DND-41 (cell line): ENCODE data around the gene KCNQ1OT1.

Source experiments
- ATAC-seq: fragments of 200-7000 bp; cut with Tn5 transposase; 3 replicates; pipeline ENCODE4 v1.9.1; 2021; ENCODE audit warnings: low read depth; ENCODE audit not compliant: insufficient read depth
- DNase-seq: peaks from one replicate; pipeline ENCODE4 v3.0.0-alpha.2; 2020
- H2AFZ ChIP-seq: 2 replicates; pipeline ENCODE4 v1.6.0; 2012; ENCODE audit warnings: low read depth, low read length
- H3K27ac ChIP-seq: 2 replicates; pipeline ENCODE4 v1.5.1; 2012; ENCODE audit warnings: low read length, inconsistent platforms
- H3K27me3 ChIP-seq: fragments of 200-600 bp; sonication (generic); 2 replicates; pipeline ENCODE4 v1.6.0; 2012; ENCODE audit warnings: low read length, mild to moderate bottlenecking, inconsistent platforms; ENCODE audit not compliant: insufficient read depth, poor library complexity
- H3K36me3 ChIP-seq: 2 replicates; pipeline ENCODE4 v1.5.1; 2012; ENCODE audit warnings: low read length, inconsistent platforms; ENCODE audit not compliant: insufficient read depth
- H3K4me1 ChIP-seq: 2 replicates; pipeline ENCODE4 v1.5.1; 2012; ENCODE audit warnings: mild to moderate bottlenecking, low read length; ENCODE audit not compliant: insufficient read depth
- H3K4me2 ChIP-seq: 2 replicates; pipeline ENCODE4 v1.6.0; 2012; ENCODE audit warnings: mild to moderate bottlenecking, moderate library complexity, low read length, inconsistent platforms; ENCODE audit not compliant: insufficient read depth
- H3K4me3 ChIP-seq, 2 experiments: fragments of 200-600 bp in 1 of 2; shearing (Covaris generic) in 1 of 2; 2 replicates each; pipeline ENCODE4 v1.5.1; 2012 to 2016; ENCODE audit warnings: inconsistent platforms in 2 of 2, low read length in 2 of 2, mild to moderate bottlenecking in 2 of 2, low read depth in 1 of 2, moderate library complexity in 1 of 2
- H3K79me2 ChIP-seq: 2 replicates; pipeline ENCODE4 v1.6.0; 2012; ENCODE audit warnings: low read length, inconsistent platforms; ENCODE audit not compliant: insufficient read depth
- H3K9ac ChIP-seq: 2 replicates; pipeline ENCODE4 v1.6.0; 2012; ENCODE audit warnings: low read depth, mild to moderate bottlenecking, inconsistent platforms, low read length, moderate library complexity
- H3K9me3 ChIP-seq: 2 replicates; pipeline ENCODE4 v1.5.1; 2012; ENCODE audit warnings: low read length, moderate library complexity, mild to moderate bottlenecking, inconsistent platforms; ENCODE audit not compliant: insufficient read depth, severe bottlenecking
- H4K20me1 ChIP-seq: 2 replicates; pipeline ENCODE4 v1.6.0; 2012; ENCODE audit warnings: low read length; ENCODE audit not compliant: insufficient read depth
- CTCF ChIP-seq: IDR thresholded peaks from 2 replicates; pipeline ENCODE4 v1.5.1; 2012; ENCODE audit warnings: borderline replicate concordance, low read length, moderate library complexity, mild to moderate bottlenecking; ENCODE audit not compliant: poor library complexity, severe bottlenecking; ENCODE audit errors: extremely low read depth
- EZH2 ChIP-seq: IDR thresholded peaks from 3 replicates; pipeline ENCODE4 v1.6.1; 2012; ENCODE audit warnings: borderline replicate concordance, low read depth, mild to moderate bottlenecking, moderate library complexity, low read length, inconsistent platforms; ENCODE audit not compliant: severe bottlenecking

Gene KCNQ1OT1

GRCh38 chr11:2567026-2567671, 132.6 kb downstream of the KCNQ1OT1 start:
- H4K20me1 ChIP-seq = no peaks in the 10 kb centered on the region
- H3K4me2 ChIP-seq = no peak overlapping the region
- DNase-seq (no peak), ATAC-seq (no peak)
- TF ChIP-seq EZH2 (no peak), CTCF (no peak)
- H3K9me3 ChIP-seq = no peaks in the 10 kb centered on the region
- no peaks in the 10 kb centered on the region for H3K27me3 ChIP-seq
- H3K9ac ChIP-seq = no peak overlapping the region
- no peaks in the 10 kb centered on the region for H3K4me1 ChIP-seq
- no peaks in the 10 kb centered on the region for H3K79me2 ChIP-seq
- H3K36me3 ChIP-seq = no peaks in the 10 kb centered on the region
- H3K4me3 ChIP-seq = no peak overlapping the region
- H2AFZ ChIP-seq = no peak overlapping the region
- H3K27ac ChIP-seq = no peak overlapping the region

GRCh38 chr11:2566223-2567025, 133.4 kb downstream of the KCNQ1OT1 start:
- H3K9ac ChIP-seq = no peak overlapping the region
- no peak overlapping the region for H3K4me2 ChIP-seq
- H3K27me3 ChIP-seq = no peaks in the 10 kb centered on the region
- H3K4me3 ChIP-seq = no peak overlapping the region
- no peaks in the 10 kb centered on the region for H3K79me2 ChIP-seq
- ATAC-seq (no peak), DNase-seq (no peak)
- H3K36me3 ChIP-seq = no peaks in the 10 kb centered on the region
- no peaks in the 10 kb centered on the region for H4K20me1 ChIP-seq
- no peak overlapping the region for H3K27ac ChIP-seq
- no peak for TF ChIP-seq EZH2
- TF ChIP-seq CTCF = no peak
- no peaks in the 10 kb centered on the region for H3K9me3 ChIP-seq
- no peaks in the 10 kb centered on the region for H3K4me1 ChIP-seq
- H2AFZ ChIP-seq = no peak overlapping the region

GRCh38 chr11:2565447-2566222, 134.2 kb downstream of the KCNQ1OT1 start:
- TF ChIP-seq EZH2 (no peak), CTCF (no peak)
- Histone ChIP-seq H3K9ac (no peak overlapping the region), H3K36me3 (no peaks in the 10 kb centered on the region), H3K4me3 (no peak overlapping the region), H3K9me3 (no peaks in the 10 kb centered on the region), H3K79me2 (no peaks in the 10 kb centered on the region), H3K4me2 (no peak overlapping the region), H3K27me3 (no peaks in the 10 kb centered on the region), H2AFZ (no peak overlapping the region), H3K27ac (no peak overlapping the region), H4K20me1 (no peaks in the 10 kb centered on the region), H3K4me1 (no peaks in the 10 kb centered on the region)
- no peak for ATAC-seq
- no peak for DNase-seq
